SJCRH30 (cell line): ENCODE results near the gene RAB6A. TPM values are rescaled to one million over a fixed set of nuclear protein-coding genes. Genes with fewer than 3 reads are reported as not detected.
"Not testable (repeated sequence)": the region's sequence is repeated elsewhere in the genome, so short reads cannot be mapped to it uniquely, and the experiment has no call there.

Source experiments
- DNase-seq, 2 experiments: peaks; one replicate each; pipeline ENCODE4 v3.0.0-alpha.2; 2015 to 2020
- H3K27ac ChIP-seq: fragments of 250-450 bp; sonication (Bioruptor Pico); 2 replicates; pipeline ENCODE4 v1.5.1; 2020; ENCODE audit warnings: mild to moderate bottlenecking, moderate library complexity
- H3K27me3 ChIP-seq: fragments of 250-450 bp; sonication (Bioruptor Pico); 2 replicates; pipeline ENCODE4 v1.5.1; 2020; ENCODE audit warnings: mild to moderate bottlenecking, moderate library complexity
- H3K36me3 ChIP-seq: fragments of 250-450 bp; sonication (Bioruptor Pico); 2 replicates; pipeline ENCODE4 v1.5.1; 2020; ENCODE audit warnings: mild to moderate bottlenecking, moderate library complexity
- H3K4me1 ChIP-seq: fragments of 250-450 bp; sonication (Bioruptor Pico); 2 replicates; pipeline ENCODE4 v1.5.1; 2020; ENCODE audit warnings: mild to moderate bottlenecking, moderate library complexity
- H3K4me3 ChIP-seq: fragments of 250-450 bp; sonication (Bioruptor Pico); 2 replicates; pipeline ENCODE4 v1.5.1; 2020; ENCODE audit warnings: mild to moderate bottlenecking, moderate library complexity
- H3K9me3 ChIP-seq: fragments of 250-450 bp; sonication (Bioruptor Pico); replicated peaks from 2 replicates; pipeline ENCODE4 v1.5.1; 2020; ENCODE audit warnings: mild to moderate bottlenecking, moderate library complexity
- total RNA-seq: library from RNA; depleted of rRNA; stranded (reverse); fragments of >200 nt; shearing (Covaris generic); gene quantifications from 2 replicates; pipeline ENCODE4 v1.2.3, GENCODE V29; 2014

The RAB6A gene
- total RNA-seq, 1 experiment from 2014 or later, result 74.7 TPM

DNA sequence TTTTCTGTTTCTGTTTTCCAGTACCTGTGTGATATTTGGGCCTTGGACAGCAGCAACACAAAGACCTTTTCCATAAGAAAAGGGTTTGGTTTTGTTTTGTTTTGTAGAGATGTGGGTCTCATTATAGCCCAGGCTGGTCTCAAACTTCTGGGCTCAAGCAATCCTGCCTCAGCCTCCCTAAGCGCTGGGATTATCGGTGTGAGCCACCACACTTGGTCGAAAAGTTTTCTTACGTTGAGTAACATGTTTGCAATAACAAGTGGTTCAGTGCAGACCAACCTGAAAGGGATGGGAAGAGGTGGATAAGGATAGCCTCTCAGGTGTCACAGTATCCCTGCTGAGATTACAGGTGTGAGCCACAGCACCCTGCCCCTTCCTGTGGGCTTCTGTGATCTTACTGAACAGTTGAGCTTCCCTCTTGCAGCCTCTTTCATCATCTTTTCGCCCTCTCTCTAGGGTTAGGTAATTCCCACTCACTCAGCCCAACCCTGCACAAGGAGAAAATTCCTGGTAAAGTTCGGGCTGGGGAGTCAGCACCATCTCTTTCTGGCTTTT lies 23.3 kb upstream of the RAB6A start:
- no peak for DNase-seq
- Histone ChIP-seq H3K36me3 (no peaks in the 10 kb centered on the region), H3K27me3 (no peaks in the 10 kb centered on the region), H3K4me1 (peaks cover 2% of the 10 kb centered on the region; the same call in 1 of the 2 replicates), H3K27ac (peak overlapping the region; percentile 34; the same call in 1 of the 2 replicates), H3K4me3 (no peak overlapping the region), H3K9me3 (no peaks in the 10 kb centered on the region)

DNA sequence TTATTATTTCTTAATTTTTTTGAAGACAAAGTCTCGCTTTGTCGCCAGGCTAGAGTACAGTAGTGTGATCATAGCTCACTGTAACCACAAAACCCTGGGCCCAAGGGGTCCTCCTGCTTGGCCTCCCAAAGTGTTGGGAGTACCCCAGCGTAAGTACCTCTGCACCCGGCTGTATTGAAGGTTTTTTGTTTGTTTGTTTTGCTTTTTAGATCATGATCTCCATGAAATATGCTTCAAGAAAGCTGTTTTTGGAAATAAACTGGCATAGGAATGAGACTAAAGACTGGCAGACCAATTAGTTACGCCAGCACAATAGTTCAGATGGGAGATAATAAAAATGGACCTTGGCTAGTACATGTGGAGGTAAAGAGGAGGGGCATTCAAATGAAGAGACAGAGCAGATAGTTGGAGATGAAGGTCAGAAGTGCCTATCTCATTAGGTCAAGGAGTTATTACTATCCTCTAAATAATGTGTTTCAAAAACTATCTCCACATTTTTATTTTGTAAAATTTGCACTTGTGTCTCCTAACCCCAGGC lies 22.7 kb upstream of the RAB6A start:
- Histone ChIP-seq H3K27ac (peak overlapping the region; percentile 34), H3K4me1 (peaks cover 3% of the 10 kb centered on the region; the same call in 1 of the 2 replicates), H3K9me3 (no peaks in the 10 kb centered on the region), H3K36me3 (no peaks in the 10 kb centered on the region), H3K4me3 (no peak overlapping the region), H3K27me3 (no peaks in the 10 kb centered on the region)
- peak; percentile 18 to 28 for DNase-seq

DNA sequence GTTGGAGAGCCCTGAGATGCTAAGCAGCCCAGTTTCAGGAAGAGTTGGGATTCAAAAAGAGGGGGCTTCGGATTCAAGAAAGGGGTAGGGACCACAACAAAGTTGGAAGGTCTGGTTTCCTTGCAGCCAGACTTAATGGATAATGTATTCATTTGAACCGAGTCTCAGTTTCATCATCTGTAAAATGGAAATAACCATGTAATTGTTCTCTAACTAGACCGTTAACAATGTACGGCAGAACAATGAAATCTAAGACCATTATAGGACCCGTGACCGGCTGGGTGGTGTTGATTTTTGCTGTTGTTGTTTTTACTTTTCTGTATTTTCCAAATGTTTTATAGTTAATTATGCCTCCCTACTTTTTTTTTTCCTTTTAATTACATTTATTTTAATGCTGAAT lies 20.4 kb upstream of the RAB6A start:
- H3K27ac ChIP-seq, result no peak overlapping the region
- no peak for DNase-seq
- H3K36me3 ChIP-seq, result no peaks in the 10 kb centered on the region
- no peak overlapping the region for H3K4me3 ChIP-seq
- H3K4me1 ChIP-seq, result peaks cover 5% of the 10 kb centered on the region; the same call in 1 of the 2 replicates
- H3K9me3 ChIP-seq, result no peaks in the 10 kb centered on the region
- no peaks in the 10 kb centered on the region for H3K27me3 ChIP-seq

DNA sequence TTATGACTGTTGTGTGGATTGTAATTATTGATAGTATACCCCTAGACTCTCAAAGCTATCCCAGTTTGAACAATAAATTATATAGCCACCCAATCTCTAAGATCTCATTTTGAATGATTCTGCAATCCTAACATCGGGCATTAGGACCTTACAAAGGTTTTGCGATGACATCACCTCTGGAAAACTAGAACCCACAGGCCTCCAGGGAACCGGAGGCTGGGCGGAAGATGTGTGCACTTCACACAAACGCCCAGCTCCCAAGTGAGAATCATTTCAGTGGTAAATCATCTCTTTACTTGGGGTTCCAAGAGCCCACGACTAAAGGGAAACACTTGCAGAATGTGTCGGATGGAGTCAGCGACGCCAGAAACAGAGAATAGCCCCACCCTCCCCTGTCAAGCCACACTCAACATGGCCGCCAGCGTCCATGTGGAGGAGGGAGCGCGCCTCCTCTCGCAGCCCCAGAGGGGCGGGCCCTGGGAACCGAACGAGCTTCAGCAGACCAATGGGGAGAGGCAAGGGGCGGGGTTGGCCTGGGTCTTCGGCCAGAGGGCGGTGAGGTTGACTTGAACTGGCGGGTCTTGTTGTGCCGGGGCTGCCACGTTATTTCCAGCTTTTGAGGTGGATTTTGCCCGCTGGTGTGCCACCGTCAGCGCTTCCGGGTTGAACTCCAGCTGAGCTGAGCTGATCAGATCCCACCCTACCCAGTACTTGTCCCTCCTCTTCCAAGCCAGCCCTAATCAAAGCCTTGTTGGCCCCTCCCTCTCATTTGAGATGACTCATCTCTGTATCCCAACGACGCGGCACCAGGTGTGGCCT lies 18.4 kb upstream of the RAB6A start:
- no peaks in the 10 kb centered on the region for H3K36me3 ChIP-seq
- H3K4me1 ChIP-seq, result peaks cover 5% of the 10 kb centered on the region; the same call in 1 of the 2 replicates
- peak overlapping the region; percentile 61 for H3K4me3 ChIP-seq
- no peaks in the 10 kb centered on the region for H3K9me3 ChIP-seq
- peak; percentile 99 for DNase-seq
- peak overlapping the region; percentile 88 for H3K27ac ChIP-seq
- H3K27me3 ChIP-seq, result no peaks in the 10 kb centered on the region

DNA sequence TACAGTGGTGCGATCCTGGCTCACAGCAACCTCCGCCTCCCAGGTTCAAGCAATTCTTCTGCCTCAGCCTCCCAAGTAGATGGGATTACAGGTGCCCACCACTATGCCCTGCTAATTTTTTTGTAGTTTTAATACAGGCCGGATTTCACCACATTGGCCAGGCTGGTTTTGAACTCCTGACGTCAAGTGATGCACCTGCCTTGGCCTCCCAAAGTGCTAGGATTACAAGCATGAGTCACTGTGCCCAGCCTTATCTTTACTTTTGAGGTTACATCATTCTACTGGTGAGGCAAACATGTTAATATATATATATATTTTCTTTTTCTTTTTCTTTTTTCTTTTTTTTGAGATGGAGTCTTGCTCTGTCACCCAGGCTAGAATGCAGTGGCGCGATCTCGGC lies 9.9 kb upstream of the RAB6A start:
- not testable (repeated sequence) for H3K9me3 ChIP-seq, H3K27me3 ChIP-seq, H3K36me3 ChIP-seq, DNase-seq, H3K4me1 ChIP-seq, H3K27ac ChIP-seq, H3K4me3 ChIP-seq

DNA sequence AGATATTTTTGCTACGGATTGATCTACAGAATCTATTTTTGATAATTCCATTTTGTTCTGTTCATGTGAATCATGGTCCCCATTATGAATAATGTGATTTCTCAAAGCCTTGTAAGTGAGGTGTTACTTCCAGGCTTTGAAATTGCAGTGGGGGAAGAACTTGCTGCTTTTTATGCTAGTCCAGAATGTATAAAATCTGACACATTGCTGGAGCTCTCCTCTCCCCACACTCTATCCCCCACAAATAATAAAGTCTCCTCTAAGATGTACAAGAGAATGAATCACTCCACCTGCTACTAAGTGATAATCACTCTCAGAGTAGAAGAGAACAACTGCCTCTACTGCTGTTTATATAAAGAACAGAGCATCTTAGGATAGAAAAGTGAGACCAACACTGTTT lies 5.9 kb upstream of the RAB6A start:
- Histone ChIP-seq H3K36me3 (no peaks in the 10 kb centered on the region), H3K4me1 (peaks cover 4% of the 10 kb centered on the region; the same call in 1 of the 2 replicates), H3K9me3 (no peaks in the 10 kb centered on the region), H3K4me3 (no peak overlapping the region), H3K27me3 (no peaks in the 10 kb centered on the region), H3K27ac (no peak overlapping the region)
- DNase-seq, result no peak

DNA sequence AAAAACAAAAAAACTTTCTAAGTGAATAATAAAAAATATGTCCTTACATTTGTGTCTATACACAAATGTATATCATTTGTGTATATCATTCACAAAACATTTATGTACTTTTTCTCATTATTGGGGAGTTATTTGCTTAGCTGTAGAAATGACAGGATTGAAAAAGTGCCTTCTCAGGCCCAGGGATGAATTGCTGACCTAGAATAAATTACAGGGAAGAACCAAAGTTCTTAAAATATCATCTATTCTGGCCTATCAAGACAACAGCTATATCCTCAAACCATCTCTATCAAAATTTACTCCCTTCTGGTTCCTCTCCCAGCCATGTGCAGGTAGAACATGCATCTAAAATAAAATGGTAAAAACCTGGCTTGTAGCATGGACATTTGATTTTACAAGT lies 1.9 kb upstream of the RAB6A start:
- no peak for DNase-seq
- H3K27me3 ChIP-seq, result no peaks in the 10 kb centered on the region
- no peaks in the 10 kb centered on the region for H3K9me3 ChIP-seq
- no peak overlapping the region for H3K27ac ChIP-seq
- H3K4me3 ChIP-seq, result no peak overlapping the region
- peaks cover 8% of the 10 kb centered on the region for H3K4me1 ChIP-seq
- H3K36me3 ChIP-seq, result no peaks in the 10 kb centered on the region

DNA sequence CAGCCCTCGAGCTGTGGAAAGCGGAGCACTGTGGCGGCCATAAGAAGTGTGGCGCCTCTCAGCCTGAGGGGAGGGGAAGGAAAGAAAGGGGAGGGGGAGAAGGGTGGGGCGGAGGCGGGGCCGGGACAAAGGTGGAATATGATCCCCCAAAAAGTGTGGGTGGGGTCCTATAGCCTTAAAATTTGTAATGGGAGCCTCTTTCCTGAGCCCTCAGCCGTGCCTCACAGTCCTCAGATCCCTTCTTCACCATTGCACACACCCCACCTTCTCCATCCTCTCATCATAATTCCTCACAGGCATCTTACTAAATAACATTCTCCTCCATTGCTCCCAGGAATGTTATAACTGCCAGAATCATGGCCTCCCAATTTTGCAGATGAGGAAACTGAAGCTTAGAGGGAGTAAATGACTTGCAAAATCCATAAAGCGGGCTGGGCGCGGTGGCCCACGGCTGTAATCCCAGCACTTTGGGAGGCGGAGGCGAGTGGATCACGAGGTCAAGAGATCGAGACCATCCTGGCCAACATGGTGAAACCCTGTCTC lies 600 bp upstream of the RAB6A start:
- Histone ChIP-seq H3K27ac (peak overlapping the region; percentile 37; the same call in 1 of the 2 replicates), H3K4me1 (peaks cover 6% of the 10 kb centered on the region; the same call in 1 of the 2 replicates), H3K36me3 (peaks cover 2% of the 10 kb centered on the region; the same call in 1 of the 2 replicates), H3K4me3 (peak overlapping the region; percentile 80), H3K27me3 (no peaks in the 10 kb centered on the region), H3K9me3 (no peaks in the 10 kb centered on the region)
- DNase-seq, result no peak

DNA sequence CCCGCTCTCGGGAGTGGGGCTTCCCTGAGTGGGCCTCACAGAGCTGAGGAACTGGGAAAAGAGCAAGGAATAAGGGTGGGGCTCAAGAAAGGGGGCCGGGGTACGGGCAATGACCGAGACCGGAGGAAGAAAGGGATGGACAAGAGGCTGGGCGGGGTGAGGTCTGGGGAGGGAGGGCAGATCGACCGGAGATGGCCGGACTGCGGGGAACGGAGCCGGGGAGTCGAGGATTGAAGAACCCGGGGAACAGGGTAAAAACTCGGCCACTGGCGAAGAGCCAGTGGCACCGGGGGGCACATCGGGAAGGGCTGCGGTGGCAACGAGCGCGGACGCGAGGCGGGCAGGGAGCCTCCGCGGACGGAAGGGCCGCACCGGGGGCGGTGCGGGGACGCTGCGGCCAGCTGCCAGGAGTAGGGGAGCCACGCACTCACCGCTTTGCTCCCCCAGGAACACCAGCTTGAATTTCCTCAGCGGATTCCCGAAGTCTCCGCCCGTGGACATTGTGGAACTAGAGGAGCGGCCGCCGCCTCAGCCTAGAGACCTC lies 667 bp downstream of the RAB6A start:
- H3K4me1 ChIP-seq, result peaks cover 4% of the 10 kb centered on the region; the same call in 1 of the 2 replicates
- DNase-seq, result peak; percentile 34 to 38
- no peaks in the 10 kb centered on the region for H3K27me3 ChIP-seq
- H3K27ac ChIP-seq, result peak overlapping the region; percentile 54
- H3K4me3 ChIP-seq, result peak overlapping the region; percentile 80
- peaks cover 2% of the 10 kb centered on the region; the same call in 1 of the 2 replicates for H3K36me3 ChIP-seq
- no peaks in the 10 kb centered on the region for H3K9me3 ChIP-seq

DNA sequence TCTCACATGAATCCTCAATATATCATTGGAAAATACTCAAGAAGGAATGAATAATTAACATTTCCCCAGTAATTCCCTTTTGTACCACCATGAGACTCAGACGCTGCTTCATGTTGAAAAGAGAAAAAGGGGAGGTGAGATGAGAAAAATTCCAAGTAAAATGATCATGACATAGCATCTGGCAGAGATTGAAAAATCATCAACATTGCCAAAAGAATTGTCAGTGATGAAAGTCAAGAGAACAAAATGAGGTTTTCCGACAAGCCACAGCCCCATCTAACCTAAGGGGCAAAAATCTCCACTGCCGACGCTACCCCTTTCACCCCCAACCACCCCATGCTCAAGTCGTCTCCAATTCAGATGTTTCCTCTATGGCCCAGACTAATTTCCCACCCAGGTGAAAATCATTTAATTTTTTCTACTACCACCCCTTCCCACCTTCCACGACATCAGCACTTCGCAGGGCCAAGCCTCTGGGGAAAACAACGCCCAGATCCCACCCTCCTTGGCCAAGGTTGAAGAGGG lies 1.2 kb downstream of the RAB6A start:
- H3K27me3 ChIP-seq, result no peaks in the 10 kb centered on the region
- DNase-seq, result no peak

DNA sequence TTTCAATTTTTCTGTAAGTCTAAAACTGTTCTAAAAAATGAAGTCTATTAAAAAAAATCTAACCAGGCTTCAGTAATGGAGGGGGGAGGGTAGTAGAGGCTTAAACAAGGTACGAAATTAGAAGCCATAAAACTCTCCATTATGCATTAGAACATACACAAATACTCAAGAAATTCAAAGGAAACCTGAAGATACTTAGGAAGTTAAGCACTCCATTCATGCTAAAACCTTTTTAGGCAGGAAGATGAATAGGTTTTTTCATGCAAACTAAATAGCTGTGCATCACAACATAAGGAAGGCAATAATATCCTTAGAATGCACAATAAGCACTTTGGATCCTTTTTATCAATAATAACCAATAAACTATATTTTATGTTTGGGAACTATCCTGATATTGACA lies 2.4 kb downstream of the RAB6A start:
- Histone ChIP-seq H3K27me3 (no peaks in the 10 kb centered on the region), H3K9me3 (no peaks in the 10 kb centered on the region), H3K4me1 (peaks cover 4% of the 10 kb centered on the region; the same call in 1 of the 2 replicates), H3K27ac (no peak overlapping the region), H3K36me3 (peaks cover 2% of the 10 kb centered on the region; the same call in 1 of the 2 replicates), H3K4me3 (peak overlapping the region; percentile 80; the same call in 1 of the 2 replicates)
- DNase-seq, result no peak

More for the DNA sequence above, 1.2 kb downstream of the RAB6A start:
- Histone ChIP-seq H3K36me3 (peaks cover 2% of the 10 kb centered on the region; the same call in 1 of the 2 replicates), H3K9me3 (no peaks in the 10 kb centered on the region), H3K4me1 (peaks cover 4% of the 10 kb centered on the region; the same call in 1 of the 2 replicates), H3K4me3 (peak overlapping the region; percentile 80), H3K27ac (peak overlapping the region; percentile 54)

DNA sequence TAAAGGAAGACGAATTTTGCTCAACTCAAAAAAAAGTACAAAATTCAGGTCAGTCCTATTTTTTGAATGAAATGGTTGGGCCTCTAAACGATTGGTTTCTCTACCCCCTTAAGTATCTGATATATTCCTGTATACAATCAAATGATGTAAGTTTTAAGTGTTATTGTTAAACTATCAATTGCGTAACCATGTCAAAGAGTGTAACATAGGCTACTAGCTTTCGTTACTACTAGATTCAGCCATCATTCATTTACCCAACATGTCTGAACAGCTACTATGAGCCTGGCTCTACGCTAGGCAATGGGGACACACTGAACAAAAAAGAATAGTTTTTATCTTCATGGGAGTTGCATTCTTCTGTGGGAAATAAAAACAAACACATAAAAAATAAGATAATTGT lies 3.3 kb downstream of the RAB6A start:
- Histone ChIP-seq H3K4me1 (peaks cover 4% of the 10 kb centered on the region; the same call in 1 of the 2 replicates), H3K36me3 (peaks cover 2% of the 10 kb centered on the region; the same call in 1 of the 2 replicates), H3K9me3 (no peaks in the 10 kb centered on the region), H3K27ac (no peak overlapping the region), H3K27me3 (no peaks in the 10 kb centered on the region), H3K4me3 (no peak overlapping the region)
- DNase-seq, result no peak

DNA sequence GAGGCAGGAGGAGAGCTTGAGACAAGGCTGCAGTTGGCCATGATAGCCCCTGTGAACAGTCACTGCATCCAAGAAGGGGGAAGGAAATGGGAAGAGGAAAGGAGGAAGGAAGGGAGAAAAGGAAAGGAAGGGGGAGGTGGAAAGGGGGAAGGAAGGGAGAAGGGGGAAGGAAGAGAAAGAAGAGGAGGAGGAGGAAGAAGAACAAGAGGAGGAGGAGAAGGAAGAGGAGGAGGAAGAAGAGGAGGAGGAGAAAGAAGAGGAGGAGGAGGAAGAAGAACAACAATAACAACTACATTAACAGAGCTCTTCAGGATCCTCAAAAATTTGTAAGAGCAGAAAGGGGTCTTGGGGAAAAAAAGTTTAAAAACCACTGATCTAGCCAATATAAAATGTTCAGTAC lies 5.2 kb downstream of the RAB6A start:
- Histone ChIP-seq H3K4me1 (peaks cover 4% of the 10 kb centered on the region; the same call in 1 of the 2 replicates), H3K4me3 (no peak overlapping the region), H3K27ac (no peak overlapping the region), H3K27me3 (no peaks in the 10 kb centered on the region), H3K9me3 (no peaks in the 10 kb centered on the region), H3K36me3 (peaks cover 2% of the 10 kb centered on the region; the same call in 1 of the 2 replicates)
- no peak for DNase-seq

DNA sequence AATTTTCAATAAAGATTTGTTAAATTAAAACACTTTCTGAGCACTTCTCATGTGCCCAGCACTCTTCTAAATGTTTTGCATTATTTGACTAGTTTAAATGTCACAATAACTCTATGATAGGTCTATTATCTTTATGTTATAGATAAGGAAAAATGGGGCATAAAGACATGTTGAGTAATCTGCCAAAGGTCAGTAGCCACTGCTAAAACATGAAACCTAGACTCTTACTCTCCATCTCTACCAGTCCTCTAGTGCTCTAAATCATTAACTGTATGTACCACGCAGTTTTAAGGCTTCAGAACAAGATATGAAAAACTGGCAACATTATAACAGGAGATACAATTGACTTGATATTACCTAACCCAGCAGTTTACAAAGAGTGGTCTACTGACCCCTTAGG lies 6.9 kb downstream of the RAB6A start:
- DNase-seq, result no peak
- Histone ChIP-seq H3K27ac (no peak overlapping the region), H3K4me3 (no peak overlapping the region), H3K4me1 (peaks cover 4% of the 10 kb centered on the region; the same call in 1 of the 2 replicates), H3K27me3 (no peaks in the 10 kb centered on the region), H3K9me3 (no peaks in the 10 kb centered on the region), H3K36me3 (peaks cover 2% of the 10 kb centered on the region; the same call in 1 of the 2 replicates)
